NCI-H345 (cell line): ENCODE results near the gene MYH9.
"Not testable (repeated sequence)": the region's sequence is repeated elsewhere in the genome, so short reads cannot be mapped to it uniquely, and the experiment has no call there.

Source experiments
- DNase-seq: peaks from one replicate; lab custom pipeline; 2025; lab: John Stamatoyannopoulos, UW

MYH9 gene

GRCh38 chr22:36292823-36293530, 94.8 kb downstream of the MYH9 start:
- no peak for DNase-seq

GRCh38 chr22:36291831-36292740, 95.7 kb downstream of the MYH9 start:
- no peak for DNase-seq

- not testable (repeated sequence) for DNase-seq
These were observed 97.2 kb downstream of the MYH9 start for GRCh38 chr22:36290391-36291075.

- DNase-seq: not testable (repeated sequence)
These were observed 97.8 kb downstream of the MYH9 start for GRCh38 chr22:36289948-36290371.

DNA sequence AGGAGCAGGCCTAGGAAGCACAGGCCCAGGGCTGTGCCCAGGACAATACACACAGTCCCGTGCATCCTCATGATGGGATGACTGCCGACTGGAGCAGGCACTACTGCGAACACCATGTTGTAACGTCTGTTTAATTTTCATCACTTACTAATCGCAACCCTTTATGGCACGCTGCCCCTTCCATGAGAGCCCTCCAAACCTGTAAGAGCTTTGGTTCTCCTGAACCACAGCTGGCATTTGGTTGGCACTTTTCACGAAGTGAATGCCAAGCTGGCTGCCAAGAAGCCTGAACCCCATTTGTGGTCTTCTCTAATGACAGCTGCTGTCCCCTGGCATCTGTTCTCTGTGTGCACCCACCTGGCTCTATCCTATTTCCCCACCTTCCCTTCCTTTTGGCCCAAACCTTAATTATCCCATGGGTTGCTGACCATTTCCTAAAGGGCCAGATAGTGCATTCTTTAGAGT, 98.3 kb downstream of the MYH9 start:
- no peak for DNase-seq

GRCh38 chr22:36288571-36289405, 99.0 kb downstream of the MYH9 start:
- DNase-seq: no peak

DNA sequence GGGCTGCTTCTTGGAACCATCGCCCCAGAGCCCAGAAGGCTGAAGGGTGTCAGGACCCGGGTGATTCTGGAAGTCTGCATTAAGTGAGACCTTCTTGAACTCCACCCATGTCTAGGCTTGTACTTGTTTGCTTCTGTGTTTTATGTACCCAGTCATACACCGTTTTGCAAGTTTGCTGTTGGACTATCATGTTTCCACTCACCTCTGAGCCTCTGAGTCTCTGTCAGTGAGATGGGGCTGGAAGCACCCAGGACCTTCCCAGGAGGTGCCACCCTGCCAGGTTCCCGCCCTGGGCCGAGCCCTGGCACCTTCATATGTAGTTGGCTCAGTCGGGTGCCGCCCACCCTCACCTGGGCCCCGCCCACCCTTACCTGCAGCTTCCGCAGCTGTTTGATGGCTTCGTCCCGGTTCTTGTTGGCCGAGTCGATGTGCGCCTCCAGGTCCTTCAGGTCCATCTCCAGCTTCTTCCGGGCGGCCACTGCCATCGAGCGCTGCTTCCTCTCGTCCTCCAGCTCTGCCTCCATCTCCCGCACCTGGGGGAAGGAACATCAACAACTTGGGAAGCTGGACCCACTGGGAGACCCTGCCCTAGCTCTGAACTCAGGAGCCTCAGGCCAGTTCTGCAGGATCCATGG, 99.8 kb downstream of the MYH9 start:
- no peak for DNase-seq

GRCh38 chr22:36286096-36286957, 101.4 kb downstream of the MYH9 start:
- peak; percentile 16 for DNase-seq

- DNase-seq: no peak
These were observed 102.2 kb downstream of the MYH9 start for GRCh38 chr22:36285545-36285944.

GRCh38 chr22:36285017-36285416, 102.8 kb downstream of the MYH9 start:
- DNase-seq: no peak

- no peak for DNase-seq
These were observed 103.6 kb downstream of the MYH9 start for GRCh38 chr22:36284171-36284571.

DNA sequence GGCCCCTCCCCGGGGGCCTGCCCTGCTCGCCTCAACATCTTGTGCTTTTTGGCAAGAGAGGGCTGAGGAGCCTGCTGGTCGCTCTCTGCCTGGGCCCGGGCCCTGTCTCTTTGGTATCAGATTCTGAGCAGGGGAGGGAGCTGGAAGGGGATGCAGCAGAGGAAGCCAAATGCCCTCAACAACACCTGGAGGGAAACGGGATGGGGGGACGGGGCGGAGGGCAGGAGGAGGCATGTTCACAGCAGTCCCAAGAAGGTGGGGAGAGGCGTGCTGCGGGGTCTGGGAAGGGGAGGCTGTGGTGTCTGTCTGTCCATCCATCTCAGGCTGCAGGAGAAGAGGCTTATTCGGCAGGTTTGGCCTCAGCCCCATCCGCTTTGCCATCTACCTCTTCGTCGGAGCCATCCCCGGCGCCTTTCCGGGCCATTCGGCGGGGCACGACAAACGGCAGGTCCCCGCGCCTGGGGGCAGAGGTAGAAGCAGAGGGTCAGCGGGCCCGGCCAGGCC, 105.4 kb downstream of the MYH9 start:
- DNase-seq: no peak

GRCh38 chr22:36281781-36282327, 105.9 kb downstream of the MYH9 start:
- DNase-seq: no peak

DNA sequence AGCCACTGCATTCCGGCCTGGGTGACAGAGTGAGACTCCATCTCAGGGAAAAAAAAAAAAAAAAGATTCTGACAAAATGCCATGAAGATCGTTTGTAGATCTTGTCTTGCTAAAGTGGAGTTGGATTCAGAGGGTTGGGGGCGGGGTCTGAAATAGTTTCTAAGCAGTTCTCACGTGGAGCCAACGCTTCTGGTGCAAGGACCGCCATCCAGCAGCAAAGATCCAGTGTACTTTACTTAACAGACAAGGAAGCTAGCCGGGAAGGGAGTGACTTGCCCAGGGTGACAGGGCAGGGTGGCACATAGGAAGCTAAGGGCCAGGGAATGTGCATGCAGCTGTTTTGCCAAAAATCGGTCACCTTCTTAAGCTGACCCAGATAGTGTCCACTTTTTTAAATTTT, 107.4 kb downstream of the MYH9 start:
- DNase-seq: no peak

GRCh38 chr22:36279219-36279666, 108.5 kb downstream of the MYH9 start:
- no peak for DNase-seq

DNA sequence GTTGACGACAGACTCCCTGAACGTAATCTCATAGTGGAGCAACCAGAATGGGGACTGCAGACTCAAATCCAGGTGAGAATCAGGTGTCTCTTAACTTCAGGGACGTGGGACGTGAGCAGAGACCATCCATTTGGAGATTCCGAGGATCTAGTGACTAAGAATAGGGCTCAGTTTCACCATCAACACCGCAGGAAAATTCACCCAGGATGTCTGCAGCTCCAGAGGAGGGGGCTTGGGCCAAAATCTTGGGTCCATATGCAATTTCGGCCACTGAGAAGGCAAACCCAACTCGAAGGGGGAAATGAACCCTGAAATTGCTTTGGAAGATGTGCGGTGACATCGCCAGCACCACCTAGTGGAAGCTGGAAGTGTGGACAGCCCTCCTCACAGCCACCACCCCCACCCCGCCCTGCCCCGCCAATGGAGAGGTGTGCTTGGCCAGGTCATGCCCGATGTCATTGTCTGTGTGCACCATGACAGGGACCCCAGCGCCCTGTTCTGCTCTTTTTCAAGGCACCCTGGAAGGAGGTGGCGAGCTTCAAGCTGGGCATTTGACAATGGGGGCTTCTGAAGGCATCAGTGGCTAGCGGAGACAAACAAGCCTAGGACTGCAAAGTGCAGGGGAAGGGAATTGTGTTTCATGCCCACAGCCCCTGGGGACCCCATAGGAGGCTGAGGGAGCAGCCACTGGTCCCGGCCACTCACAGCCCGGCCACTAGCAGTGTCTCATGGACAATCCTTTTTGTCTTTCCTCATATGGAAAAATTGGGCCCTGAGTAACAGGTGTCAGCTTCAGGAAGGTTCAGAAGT, 110.1 kb downstream of the MYH9 start:
- DNase-seq: peak; percentile 18

DNA sequence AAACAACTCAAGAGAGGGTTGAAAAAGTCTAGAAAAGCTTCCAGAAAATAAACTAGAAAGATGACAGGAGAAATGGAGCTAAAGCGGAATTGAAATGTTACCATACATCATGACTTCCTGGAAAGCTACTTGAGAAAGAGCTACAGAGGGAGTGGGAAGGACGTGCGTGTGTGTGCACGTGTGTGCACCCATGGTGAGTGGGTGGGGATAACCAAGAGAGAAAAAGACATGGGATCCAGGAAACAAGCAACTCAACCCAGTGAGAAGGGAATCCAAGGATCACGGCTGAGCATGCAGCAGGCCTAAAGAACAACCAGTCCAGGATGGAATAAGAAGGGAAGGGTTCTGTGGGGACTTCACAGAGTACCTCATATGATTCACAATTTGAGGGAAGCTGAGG, 113.2 kb downstream of the MYH9 start:
- no peak for DNase-seq

GRCh38 chr22:36271951-36272350, 115.8 kb downstream of the MYH9 start:
- not testable (repeated sequence) for DNase-seq

- DNase-seq: not testable (repeated sequence)
These were observed 116.5 kb downstream of the MYH9 start for GRCh38 chr22:36271231-36271630.
